Fibroblast of villous mesenchyme (primary cell): Measurements from ENCODE around the gene HCFC1R1. TPM values are rescaled to one million over a fixed set of nuclear protein-coding genes. Genes with fewer than 3 reads are reported as not detected.

Experiments
- DNase-seq: peaks from one replicate; pipeline ENCODE4 v3.0.0-alpha.2; 2010; ENCODE audit warnings: low read depth
- H3K4me3 ChIP-seq: 2 replicates; pipeline ENCODE4 v1.5.1; 2011; ENCODE audit warnings: low read depth, mild to moderate bottlenecking, low read length
- CTCF ChIP-seq: IDR thresholded peaks from 2 replicates; pipeline ENCODE4 v1.5.1; 2012; ENCODE audit warnings: low read depth, mild to moderate bottlenecking, low read length; ENCODE audit not compliant: insufficient read depth
- total RNA-seq: library from RNA; depleted of rRNA; stranded (reverse); fragments of >200 nt; gene quantifications from 2 replicates; pipeline ENCODE4 v1.2.3, GENCODE V29; 2012

HCFC1R1 gene
- total RNA-seq, 1 donor = 28.1 TPM

DNA sequence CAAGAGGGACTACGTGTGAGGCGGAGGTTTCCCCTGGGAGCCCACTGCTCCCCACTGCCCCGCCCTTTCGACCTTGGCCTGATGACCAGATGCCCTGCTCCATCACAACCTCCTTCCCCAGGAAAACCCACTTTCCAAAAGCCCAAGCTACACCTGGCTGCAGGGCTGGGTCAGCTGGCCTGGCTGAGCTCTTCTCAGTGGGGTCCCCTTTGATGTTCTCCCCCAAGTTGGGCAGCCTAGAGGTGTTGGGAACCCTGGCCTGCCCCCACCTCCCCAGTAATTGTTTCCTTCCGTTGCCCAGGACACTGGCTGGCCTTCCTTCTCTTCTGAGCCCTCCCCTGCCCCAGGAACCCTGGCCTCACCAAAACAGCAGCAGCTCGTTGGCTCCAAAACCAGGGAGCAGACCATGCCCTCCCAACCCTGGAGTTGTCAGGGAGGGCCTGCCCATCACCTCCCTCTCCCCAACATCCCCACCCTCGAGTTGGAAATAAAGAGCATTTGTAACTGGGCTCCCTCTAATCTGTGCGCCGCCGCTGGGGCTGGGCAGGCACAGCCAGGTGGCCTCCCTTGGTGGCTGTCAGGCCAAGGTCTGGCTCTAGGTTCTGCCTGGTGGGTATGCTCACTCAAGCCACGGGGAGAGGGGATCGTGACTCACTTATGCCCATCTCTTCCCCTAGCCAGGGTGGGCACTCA, 9.6 kb downstream of the HCFC1R1 start:
- no peak for TF ChIP-seq CTCF
- H3K4me3 ChIP-seq = no peak overlapping the region
- no peak for DNase-seq

DNA sequence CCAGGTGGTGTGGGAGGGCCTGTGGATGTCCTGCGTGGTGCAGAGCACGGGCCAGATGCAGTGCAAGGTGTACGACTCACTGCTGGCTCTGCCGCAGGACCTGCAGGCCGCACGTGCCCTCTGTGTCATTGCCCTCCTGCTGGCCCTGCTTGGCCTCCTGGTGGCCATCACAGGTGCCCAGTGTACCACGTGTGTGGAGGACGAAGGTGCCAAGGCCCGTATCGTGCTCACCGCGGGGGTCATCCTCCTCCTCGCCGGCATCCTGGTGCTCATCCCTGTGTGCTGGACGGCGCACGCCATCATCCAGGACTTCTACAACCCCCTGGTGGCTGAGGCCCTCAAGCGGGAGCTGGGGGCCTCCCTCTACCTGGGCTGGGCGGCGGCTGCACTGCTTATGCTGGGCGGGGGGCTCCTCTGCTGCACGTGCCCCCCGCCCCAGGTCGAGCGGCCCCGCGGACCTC, 10.2 kb downstream of the HCFC1R1 start:
- no peak overlapping the region for H3K4me3 ChIP-seq
- DNase-seq = no peak
- TF ChIP-seq CTCF = no peak

DNA sequence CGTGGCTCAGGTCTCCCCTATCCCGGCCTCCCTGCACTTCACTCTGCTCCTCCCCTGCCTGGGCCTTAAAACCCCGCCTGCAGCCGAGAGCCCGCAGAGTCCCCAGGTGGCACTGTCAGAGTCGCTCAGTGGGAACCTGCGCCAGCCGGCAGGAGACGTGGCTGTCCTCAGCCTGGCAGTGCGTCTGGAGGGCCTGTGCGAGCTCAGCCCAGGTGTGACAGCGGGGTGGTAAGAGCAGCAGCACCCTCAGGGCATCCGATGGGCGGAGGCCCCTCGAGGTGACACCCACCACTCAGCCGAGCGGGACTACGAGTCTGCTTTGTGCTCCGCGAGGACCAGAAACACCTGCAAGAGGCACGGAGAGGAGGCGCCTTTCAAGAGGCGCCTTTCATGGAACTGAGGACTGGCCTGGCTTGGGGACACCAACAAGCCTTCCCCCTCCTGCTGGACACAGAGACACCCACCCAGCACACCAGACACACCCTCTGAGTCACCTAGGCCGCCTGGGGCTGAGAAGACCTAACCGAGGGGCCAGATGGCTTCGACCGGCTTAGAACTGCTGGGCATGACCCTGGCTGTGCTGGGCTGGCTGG, 10.8 kb downstream of the HCFC1R1 start, which contains the start of gene CLDN9:
Gene CLDN9, plus strand, starts transcription at position 96 of the 593 bp plus-strand sequence. Its CDS starts 440 bp downstream, at position 536.
- DNase-seq = no peak
- TF ChIP-seq CTCF = no peak
- H3K4me3 ChIP-seq = no peak within 1 kb of the TSS

DNA sequence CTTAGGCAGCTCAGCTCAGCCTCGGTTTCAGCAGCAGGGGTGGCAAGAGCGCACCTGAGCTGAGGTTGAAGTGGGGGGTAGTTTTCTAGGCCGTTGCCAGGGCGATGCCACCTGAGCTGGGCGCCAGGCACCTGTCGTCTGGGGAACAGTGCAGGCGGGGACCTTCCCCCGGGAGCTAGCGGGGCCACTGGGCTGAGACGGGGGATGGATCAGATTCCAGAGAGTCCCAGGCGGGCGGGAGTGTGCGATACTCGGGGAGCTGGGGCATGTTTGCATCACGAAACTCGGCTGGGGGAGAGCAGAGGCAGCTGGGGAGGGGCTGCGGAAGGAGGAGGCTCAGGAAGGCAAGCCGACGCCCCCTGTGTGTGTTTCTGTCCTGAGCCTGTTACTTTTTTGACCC, 11.5 kb downstream of the HCFC1R1 start:
- no peak for DNase-seq
- TF ChIP-seq CTCF = no peak

GRCh38 chr16:3010510-3010909, 13.2 kb downstream of the HCFC1R1 start:
- DNase-seq = no peak

More for the DNA sequence above, 11.5 kb downstream of the HCFC1R1 start:
- H3K4me3 ChIP-seq = no peak overlapping the region

More at GRCh38 chr16:3010510-3010909, 13.2 kb downstream of the HCFC1R1 start:
- H3K4me3 ChIP-seq = no peak overlapping the region
- no peak for TF ChIP-seq CTCF
